CD4-positive, CD25-positive, alpha-beta regulatory T cell (primary cell): ENCODE results near the gene CACYBP. TPM values are rescaled to one million over a fixed set of nuclear protein-coding genes. Genes with fewer than 3 reads are reported as not detected.
"Not testable (repeated sequence)": the region's sequence is repeated elsewhere in the genome, so short reads cannot be mapped to it uniquely, and the experiment has no call there.

Experiments
- ATAC-seq, 2 donors: fragments of 150-1000 bp; cut with Tn5 transposase; one replicate each; pipeline ENCODE4 v1.10.0; 2021; ENCODE audit warnings: low read depth in 2 of 2, moderate number of reproducible peaks in 2 of 2, moderate library complexity in 1 of 2
- DNase-seq, 3 donors: peaks; one replicate each; pipeline versions ENCODE4 v3.0.0 to v3.0.0-alpha.2; 2012 to 2022; ENCODE audit warnings: mixed read lengths in 1 of 3
- H3K27ac ChIP-seq: one replicate; pipeline ENCODE4 v1.7.0; 2013; ENCODE audit warnings: mild to moderate bottlenecking, low read length; ENCODE audit not compliant: insufficient read depth, poor library complexity, severe bottlenecking
- H3K27me3 ChIP-seq: one replicate; pipeline ENCODE4 v1.7.0; 2013; ENCODE audit warnings: low read length; ENCODE audit not compliant: control insufficient read depth, insufficient read depth
- H3K36me3 ChIP-seq: one replicate; pipeline ENCODE4 v1.7.0; 2013; ENCODE audit warnings: mild to moderate bottlenecking, low read length, moderate library complexity; ENCODE audit not compliant: control insufficient read depth, insufficient read depth
- H3K4me1 ChIP-seq: 2 replicates; pipeline ENCODE4 v1.7.0; 2013; ENCODE audit warnings: mild to moderate bottlenecking, low read length; ENCODE audit not compliant: insufficient read depth, control insufficient read depth, poor library complexity, severe bottlenecking
- H3K4me3 ChIP-seq: one replicate; pipeline ENCODE4 v1.7.0; 2013; ENCODE audit warnings: low read depth, mild to moderate bottlenecking, low read length, moderate library complexity
- H3K9me3 ChIP-seq, 2 experiments: 1 replicate in 1 of 2; 2 replicates in 1 of 2; pipeline ENCODE4 v1.7.0; 2013; ENCODE audit warnings: low read length in 2 of 2, mild to moderate bottlenecking in 1 of 2, moderate library complexity in 1 of 2; ENCODE audit not compliant: control insufficient read depth in 2 of 2
- H3K27ac Mint-ChIP-seq, 3 donors: one replicate each; pipeline ENCODE4 v1.8.0; 2020 to 2022; ENCODE audit warnings: mild to moderate bottlenecking in 3 of 3, mixed read lengths in 3 of 3, moderate library complexity in 2 of 3
- H3K27me3 Mint-ChIP-seq: one replicate; pipeline ENCODE4 v1.8.0; 2022; ENCODE audit warnings: mild to moderate bottlenecking, mixed read lengths
- H3K36me3 Mint-ChIP-seq: one replicate; pipeline ENCODE4 v1.8.0; 2020; ENCODE audit warnings: mixed read lengths
- H3K4me1 Mint-ChIP-seq, 4 donors: one replicate each; pipeline ENCODE4 v1.8.0; 2020 to 2022; ENCODE audit warnings: mixed read lengths in 4 of 4, mild to moderate bottlenecking in 1 of 4
- H3K4me3 Mint-ChIP-seq, 4 donors: one replicate each; pipeline ENCODE4 v1.8.0; 2020 to 2022; ENCODE audit warnings: mild to moderate bottlenecking in 4 of 4, mixed read lengths in 4 of 4, moderate library complexity in 3 of 4
- H3K9me3 Mint-ChIP-seq, 7 donors: one replicate each; pipeline ENCODE4 v1.8.0; 2020 to 2022; ENCODE audit warnings: mixed read lengths in 7 of 7, mild to moderate bottlenecking in 3 of 7, moderate library complexity in 2 of 7
- polyA plus RNA-seq, 4 donors: library from polyadenylated mRNA; unstranded; fragments of 300-500 nt; fragmentation: Illumina TruSeq; gene quantifications; one replicate each; pipeline ENCODE4 v1.2.3, GENCODE V29; 2021
- total RNA-seq: library from RNA; stranded (reverse); gene quantifications from one replicate; pipeline ENCODE4 v1.2.3, GENCODE V29; 2022

The CACYBP gene
- total and polyA plus RNA-seq, 5 donors from 2014 or later: 88.1 to 217 (median 180) TPM

GRCh38 chr1:175036476-175036875 is 36.7 kb downstream of the CACYBP start:
- DNase-seq (no peak), ATAC-seq (no peak)
- Histone ChIP-seq H3K27me3 (peaks cover 12% of the 10 kb centered on the region), H3K36me3 (no peaks in the 10 kb centered on the region), H3K9me3 (no peaks in the 10 kb centered on the region), H3K27ac (no peak overlapping the region), H3K4me1 (no peaks in the 10 kb centered on the region), H3K4me3 (no peak overlapping the region)
- peaks cover 21% of the 10 kb centered on the region for H3K27me3 Mint-ChIP-seq
- no peaks in the 10 kb centered on the region for H3K4me1 Mint-ChIP-seq
- no peak overlapping the region for H3K4me3 Mint-ChIP-seq
- no peak overlapping the region for H3K27ac Mint-ChIP-seq
- no peaks in the 10 kb centered on the region for H3K36me3 Mint-ChIP-seq
- peaks cover 0 to 1% (median 0%) of the 10 kb centered on the region in 7 donors for H3K9me3 Mint-ChIP-seq

- DNase-seq (no peak), ATAC-seq (no peak)
These were observed 37.7 kb downstream of the CACYBP start for GRCh38 chr1:175037416-175037815.

GRCh38 chr1:175040324-175040879 is 40.7 kb downstream of the CACYBP start:
- ATAC-seq: no peak
- Histone ChIP-seq H3K27ac (no peak overlapping the region), H3K9me3 (no peaks in the 10 kb centered on the region), H3K4me3 (no peak overlapping the region), H3K4me1 (no peaks in the 10 kb centered on the region), H3K36me3 (no peaks in the 10 kb centered on the region), H3K27me3 (peaks cover 14% of the 10 kb centered on the region)
- Mint-ChIP-seq H3K9me3 (peaks cover 0 to 1% (median 0%) of the 10 kb centered on the region in 7 donors), H3K27me3 (peaks cover 36% of the 10 kb centered on the region), H3K4me3 (no peak overlapping the region), H3K4me1 (no peaks in the 10 kb centered on the region), H3K36me3 (no peaks in the 10 kb centered on the region), H3K27ac (no peak overlapping the region)
- no peak for DNase-seq

More at GRCh38 chr1:175037416-175037815, 37.7 kb downstream of the CACYBP start:
- H3K4me1 Mint-ChIP-seq: no peaks in the 10 kb centered on the region
- H3K4me3 ChIP-seq: no peak overlapping the region
- H3K36me3 ChIP-seq: no peaks in the 10 kb centered on the region
- no peak overlapping the region for H3K27ac Mint-ChIP-seq
- no peaks in the 10 kb centered on the region for H3K36me3 Mint-ChIP-seq
- H3K27me3 ChIP-seq: peaks cover 12% of the 10 kb centered on the region
- H3K27ac ChIP-seq: no peak overlapping the region
- peaks cover 21% of the 10 kb centered on the region for H3K27me3 Mint-ChIP-seq
- no peaks in the 10 kb centered on the region for H3K4me1 ChIP-seq
- H3K4me3 Mint-ChIP-seq: no peak overlapping the region
- H3K9me3 ChIP-seq: no peaks in the 10 kb centered on the region
- peaks cover 0 to 1% (median 0%) of the 10 kb centered on the region in 7 donors for H3K9me3 Mint-ChIP-seq

GRCh38 chr1:175042650-175043049 is 42.9 kb downstream of the CACYBP start:
- H3K9me3 Mint-ChIP-seq: peaks cover 0 to 1% (median 0%) of the 10 kb centered on the region in 7 donors
- Histone ChIP-seq H3K36me3 (no peaks in the 10 kb centered on the region), H3K27ac (no peak overlapping the region), H3K9me3 (no peaks in the 10 kb centered on the region), H3K4me1 (no peaks in the 10 kb centered on the region), H3K27me3 (peaks cover 14% of the 10 kb centered on the region), H3K4me3 (no peak overlapping the region)
- H3K4me3 Mint-ChIP-seq: no peak overlapping the region
- no peak overlapping the region for H3K27ac Mint-ChIP-seq
- no peaks in the 10 kb centered on the region for H3K4me1 Mint-ChIP-seq
- H3K36me3 Mint-ChIP-seq: no peaks in the 10 kb centered on the region
- H3K27me3 Mint-ChIP-seq: peaks cover 34% of the 10 kb centered on the region
- DNase-seq (no peak), ATAC-seq (no peak)

DNA sequence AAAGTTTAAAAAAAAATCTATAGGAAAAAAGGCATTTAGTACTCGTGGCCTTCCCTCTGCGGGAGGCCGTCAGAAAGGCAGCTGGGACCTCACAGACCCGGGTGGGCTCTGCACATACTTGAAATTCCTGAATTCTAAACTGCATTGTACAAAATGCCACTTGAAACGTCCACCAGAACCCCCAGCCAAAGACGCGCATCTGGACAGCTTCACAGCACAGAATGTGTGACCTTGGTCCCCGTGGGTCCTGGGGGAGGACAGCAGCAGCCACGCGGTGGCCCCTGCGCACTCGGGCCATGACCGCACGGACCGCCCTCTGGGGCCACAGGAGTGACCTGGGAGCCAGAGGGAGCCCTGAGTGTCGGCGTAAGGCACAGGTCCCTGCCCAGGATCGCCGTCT is 44.1 kb downstream of the CACYBP start:
- Mint-ChIP-seq H3K4me3 (no peak overlapping the region), H3K9me3 (peaks cover 0 to 1% (median 0%) of the 10 kb centered on the region in 7 donors), H3K4me1 (no peaks in the 10 kb centered on the region), H3K27ac (no peak overlapping the region), H3K27me3 (peaks cover 39% of the 10 kb centered on the region), H3K36me3 (no peaks in the 10 kb centered on the region)
- H3K9me3 ChIP-seq: no peaks in the 10 kb centered on the region
- H3K4me1 ChIP-seq: no peaks in the 10 kb centered on the region
- no peak overlapping the region for H3K27ac ChIP-seq
- DNase-seq (no peak), ATAC-seq (no peak)
- H3K36me3 ChIP-seq: no peaks in the 10 kb centered on the region
- no peak overlapping the region for H3K4me3 ChIP-seq
- H3K27me3 ChIP-seq: peaks cover 14% of the 10 kb centered on the region

- not testable (repeated sequence) for H3K4me1 ChIP-seq, H3K27ac ChIP-seq, H3K9me3 ChIP-seq, H3K27ac Mint-ChIP-seq, H3K9me3 Mint-ChIP-seq, H3K36me3 ChIP-seq, H3K4me1 Mint-ChIP-seq, H3K36me3 Mint-ChIP-seq, ATAC-seq, H3K4me3 Mint-ChIP-seq, DNase-seq, H3K4me3 ChIP-seq
- H3K27me3 ChIP-seq: peaks cover 12% of the 10 kb centered on the region
- peaks cover 47% of the 10 kb centered on the region for H3K27me3 Mint-ChIP-seq
These were observed 44.8 kb downstream of the CACYBP start for GRCh38 chr1:175044591-175044990.

DNA sequence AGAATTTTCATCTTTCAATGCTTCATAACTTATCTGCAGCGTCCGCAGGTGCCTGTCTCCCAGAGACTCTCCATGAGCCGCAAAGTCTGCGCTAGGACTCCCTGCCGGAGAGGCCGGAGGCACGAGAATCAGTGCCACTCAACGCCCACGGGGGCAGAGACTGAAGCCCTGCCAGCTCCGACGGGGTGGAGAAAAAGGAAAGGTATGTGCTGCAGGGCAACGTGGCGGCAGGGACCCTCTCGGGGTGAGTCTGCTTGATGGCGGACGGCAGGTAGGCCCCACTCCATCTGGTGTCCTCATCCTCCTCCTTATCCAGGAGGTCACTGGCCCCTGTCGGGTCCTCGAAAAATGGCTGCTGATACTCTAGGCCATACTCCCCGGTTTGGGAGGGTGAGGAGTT is 45.4 kb downstream of the CACYBP start:
- ATAC-seq (no peak), DNase-seq (no peak)
- no peak overlapping the region for H3K27ac ChIP-seq
- no peak overlapping the region for H3K27ac Mint-ChIP-seq
- H3K27me3 Mint-ChIP-seq: peaks cover 49% of the 10 kb centered on the region
- H3K27me3 ChIP-seq: peaks cover 13% of the 10 kb centered on the region
- no peaks in the 10 kb centered on the region for H3K4me1 ChIP-seq
- no peaks in the 10 kb centered on the region for H3K4me1 Mint-ChIP-seq
- no peaks in the 10 kb centered on the region for H3K9me3 ChIP-seq
- no peak overlapping the region for H3K4me3 Mint-ChIP-seq
- peaks cover 0 to 1% (median 0%) of the 10 kb centered on the region in 7 donors for H3K9me3 Mint-ChIP-seq
- H3K4me3 ChIP-seq: no peak overlapping the region
- no peaks in the 10 kb centered on the region for H3K36me3 Mint-ChIP-seq
- no peaks in the 10 kb centered on the region for H3K36me3 ChIP-seq

DNA sequence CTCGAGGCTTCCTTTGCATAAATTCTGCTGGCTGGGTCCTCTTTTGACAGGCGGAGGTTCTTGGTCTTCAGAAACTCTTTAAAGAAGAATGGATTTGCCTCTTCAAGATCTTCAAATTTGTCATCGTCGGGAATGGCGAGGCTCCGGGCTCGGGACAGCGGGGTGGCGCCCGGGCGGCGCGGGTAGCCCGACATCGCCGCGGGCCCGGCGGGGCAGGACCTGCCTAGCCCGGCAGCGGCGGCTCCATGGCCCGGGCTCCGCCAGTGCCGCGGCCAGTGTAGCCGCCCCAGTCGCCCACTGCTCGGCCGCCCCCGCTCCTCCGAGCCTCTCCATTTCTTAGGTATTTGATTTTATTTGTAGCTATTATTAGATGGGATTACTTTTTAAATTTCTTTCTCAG is 45.8 kb downstream of the CACYBP start:
- Histone ChIP-seq H3K27me3 (peaks cover 13% of the 10 kb centered on the region), H3K36me3 (no peaks in the 10 kb centered on the region), H3K4me1 (no peaks in the 10 kb centered on the region), H3K27ac (no peak overlapping the region), H3K4me3 (no peak overlapping the region), H3K9me3 (no peaks in the 10 kb centered on the region)
- Mint-ChIP-seq H3K36me3 (no peaks in the 10 kb centered on the region), H3K4me3 (no peak overlapping the region), H3K9me3 (peaks cover 0 to 1% (median 0%) of the 10 kb centered on the region in 7 donors), H3K27me3 (peaks cover 46% of the 10 kb centered on the region), H3K27ac (no peak overlapping the region), H3K4me1 (no peaks in the 10 kb centered on the region)
- ATAC-seq (no peak), DNase-seq (no peak)
